Jurkat, Clone E6-1 (cell line): ENCODE data around the gene C20orf144.
A peak's percentile ranks its signal among the peaks of the same experiment; 100 is the strongest.

Experiments
- DNase-seq: peaks from one replicate; pipeline ENCODE4 v3.0.0-alpha.2; 2011; ENCODE audit warnings: low read depth, low spot score
- H3K4me3 ChIP-seq: 2 replicates; pipeline ENCODE4 v1.5.1; 2011; ENCODE audit warnings: mild to moderate bottlenecking, low read length, control low read depth, moderate library complexity

The C20orf144 gene

GRCh38 chr20:33674294-33675135 is 12.4 kb downstream of the C20orf144 start, which contains the start of gene NECAB3:
TSS of gene NECAB3 (minus strand) at chr20:33674428. CDS start at chr20:33674352, 76 bp downstream.
- H3K4me3 ChIP-seq, result no peak within 1 kb of the TSS

DNA sequence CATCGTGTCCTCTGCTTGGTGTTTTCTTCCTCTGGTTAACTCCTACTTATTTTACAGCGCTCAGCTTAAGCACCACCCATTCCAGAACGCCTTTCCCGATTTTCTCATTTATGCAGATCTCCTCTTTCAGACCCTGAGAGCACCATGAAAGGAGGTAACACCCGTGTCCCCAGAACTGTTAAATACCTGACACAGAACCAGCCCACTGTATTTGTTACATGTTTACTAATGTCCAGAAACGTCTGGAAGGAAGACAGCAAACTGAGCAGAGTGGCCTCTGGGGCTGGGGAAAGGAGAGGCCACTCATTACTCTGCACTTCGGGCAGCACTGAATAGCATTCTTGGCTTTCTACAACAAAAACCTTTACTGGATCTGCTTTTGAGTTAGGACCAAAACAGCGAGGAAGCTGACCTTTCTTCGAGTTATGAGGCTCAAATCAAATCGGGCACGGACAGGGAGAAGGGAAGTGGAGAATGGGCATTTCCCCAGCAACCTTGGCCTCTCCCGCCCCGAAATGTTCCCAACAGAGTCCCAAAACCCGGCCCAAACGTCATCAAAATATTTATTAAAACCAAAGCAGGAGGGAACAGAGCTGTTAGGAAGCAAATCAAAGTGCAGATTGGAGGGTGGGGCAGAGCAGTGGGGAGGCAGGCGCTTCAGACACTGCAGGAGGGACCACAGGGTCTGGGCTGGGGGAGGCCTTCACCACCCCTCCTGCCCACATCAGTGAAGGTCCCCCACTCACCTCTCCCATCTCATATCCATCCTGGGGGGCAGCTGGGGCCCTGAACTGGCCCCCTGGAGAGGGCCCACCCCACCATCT is 13.2 kb downstream of the C20orf144 start:
- DNase-seq, result no peak
- H3K4me3 ChIP-seq, result no peak overlapping the region

More at GRCh38 chr20:33674294-33675135, 12.4 kb downstream of the C20orf144 start, which contains the start of gene NECAB3:
- DNase-seq, result no peak

GRCh38 chr20:33676121-33676520 is 14.0 kb downstream of the C20orf144 start:
- DNase-seq, result no peak
- no peak overlapping the region for H3K4me3 ChIP-seq

- DNase-seq, result no peak
- H3K4me3 ChIP-seq, result no peak overlapping the region
These were observed 14.8 kb downstream of the C20orf144 start for GRCh38 chr20:33676652-33677645.

DNA sequence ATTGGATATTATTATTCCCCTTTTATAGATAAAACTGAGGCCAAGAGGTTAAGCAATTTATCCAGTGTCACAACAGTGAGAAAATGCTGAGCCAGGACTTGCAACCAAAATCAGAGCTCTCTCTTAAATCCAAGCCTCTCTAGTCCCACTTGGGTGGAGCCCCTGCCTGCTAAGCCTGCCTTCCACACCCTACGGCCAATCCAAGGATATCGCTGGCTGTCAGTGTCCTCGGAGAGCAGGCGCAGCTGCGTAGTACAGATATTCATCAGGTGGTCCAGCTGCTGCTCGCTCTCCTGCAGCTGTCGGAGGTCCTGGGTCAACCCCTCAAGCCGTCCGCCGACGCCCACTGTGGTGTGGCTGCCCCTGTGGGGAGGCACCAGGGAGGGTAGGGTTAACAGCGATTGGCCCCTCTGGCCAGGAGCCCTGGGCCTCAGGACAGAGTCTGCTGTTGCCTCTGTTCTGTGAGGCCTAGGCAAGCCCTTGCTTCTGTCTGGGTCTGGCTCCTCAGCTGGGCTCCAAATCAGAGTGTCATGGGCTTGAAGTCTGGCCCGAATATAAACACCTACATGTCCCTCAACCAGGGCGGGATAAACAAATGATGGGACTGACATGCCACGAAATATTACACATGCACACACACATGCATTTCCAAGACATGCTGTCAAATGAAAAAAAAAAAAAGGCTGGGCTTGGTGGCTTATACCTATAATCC is 16.0 kb downstream of the C20orf144 start:
- H3K4me3 ChIP-seq, result no peak overlapping the region
- DNase-seq, result no peak

GRCh38 chr20:33679758-33680485 is 17.8 kb downstream of the C20orf144 start:
- no peak for DNase-seq

GRCh38 chr20:33680686-33681085 is 18.6 kb downstream of the C20orf144 start:
- no peak overlapping the region for H3K4me3 ChIP-seq
- DNase-seq, result no peak

More at GRCh38 chr20:33679758-33680485, 17.8 kb downstream of the C20orf144 start:
- H3K4me3 ChIP-seq, result no peak overlapping the region

DNA sequence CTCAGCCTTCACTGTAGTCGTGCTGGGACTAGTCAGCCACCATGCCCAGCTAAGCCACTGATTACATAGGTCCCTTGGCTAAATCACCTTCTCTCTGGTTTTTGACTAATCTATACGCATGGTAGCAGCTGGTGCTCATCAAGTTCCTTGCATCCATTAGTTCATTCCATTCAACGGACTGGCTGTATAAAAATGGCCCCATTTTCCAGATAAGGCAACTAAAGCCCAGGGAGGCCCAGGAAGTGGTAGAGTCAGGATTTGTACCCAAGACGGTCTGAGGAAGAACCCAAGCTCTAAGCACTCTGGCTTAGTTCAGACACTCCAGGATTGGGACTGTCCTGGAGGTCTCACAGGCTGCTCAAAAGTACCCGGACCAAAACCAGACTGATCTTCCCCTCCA is 19.2 kb downstream of the C20orf144 start:
- DNase-seq, result no peak
- H3K4me3 ChIP-seq, result no peak overlapping the region

DNA sequence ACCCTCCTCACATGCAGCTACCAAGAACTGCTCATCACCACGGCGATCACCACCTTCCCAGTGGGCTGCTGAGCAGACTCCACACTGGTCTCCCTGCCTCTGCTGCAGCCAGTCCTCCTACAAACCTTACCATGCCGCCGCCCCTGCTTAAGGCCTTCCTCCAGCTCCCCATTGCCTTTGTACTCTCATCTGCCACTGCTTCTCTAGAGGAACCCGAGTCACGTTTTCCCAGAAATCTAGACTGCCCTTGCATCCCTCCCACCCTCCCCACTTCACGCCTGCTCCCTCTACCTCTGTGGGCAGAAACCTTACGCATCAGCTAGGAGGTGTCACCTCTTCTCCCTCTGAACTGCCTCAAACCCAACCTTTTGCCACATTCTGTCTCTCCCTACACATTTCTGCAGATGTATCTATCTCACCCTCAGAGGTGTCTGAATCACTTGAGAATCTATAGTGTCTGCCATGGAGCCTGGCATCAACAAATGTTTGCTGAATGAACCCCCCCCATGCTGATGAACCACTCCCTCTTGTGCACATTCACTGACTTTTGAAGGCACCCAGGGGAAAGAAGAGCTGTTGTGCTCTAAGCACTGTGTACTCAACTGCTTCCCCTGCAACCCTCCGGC is 19.7 kb downstream of the C20orf144 start:
- DNase-seq, result no peak
- H3K4me3 ChIP-seq, result no peak overlapping the region

GRCh38 chr20:33684533-33685327 is 22.6 kb downstream of the C20orf144 start:
- peak overlapping the region; percentile 59 for H3K4me3 ChIP-seq
- no peak for DNase-seq

GRCh38 chr20:33685328-33686099 is 23.4 kb downstream of the C20orf144 start:
- H3K4me3 ChIP-seq, result peak overlapping the region; percentile 59
- DNase-seq, result no peak

DNA sequence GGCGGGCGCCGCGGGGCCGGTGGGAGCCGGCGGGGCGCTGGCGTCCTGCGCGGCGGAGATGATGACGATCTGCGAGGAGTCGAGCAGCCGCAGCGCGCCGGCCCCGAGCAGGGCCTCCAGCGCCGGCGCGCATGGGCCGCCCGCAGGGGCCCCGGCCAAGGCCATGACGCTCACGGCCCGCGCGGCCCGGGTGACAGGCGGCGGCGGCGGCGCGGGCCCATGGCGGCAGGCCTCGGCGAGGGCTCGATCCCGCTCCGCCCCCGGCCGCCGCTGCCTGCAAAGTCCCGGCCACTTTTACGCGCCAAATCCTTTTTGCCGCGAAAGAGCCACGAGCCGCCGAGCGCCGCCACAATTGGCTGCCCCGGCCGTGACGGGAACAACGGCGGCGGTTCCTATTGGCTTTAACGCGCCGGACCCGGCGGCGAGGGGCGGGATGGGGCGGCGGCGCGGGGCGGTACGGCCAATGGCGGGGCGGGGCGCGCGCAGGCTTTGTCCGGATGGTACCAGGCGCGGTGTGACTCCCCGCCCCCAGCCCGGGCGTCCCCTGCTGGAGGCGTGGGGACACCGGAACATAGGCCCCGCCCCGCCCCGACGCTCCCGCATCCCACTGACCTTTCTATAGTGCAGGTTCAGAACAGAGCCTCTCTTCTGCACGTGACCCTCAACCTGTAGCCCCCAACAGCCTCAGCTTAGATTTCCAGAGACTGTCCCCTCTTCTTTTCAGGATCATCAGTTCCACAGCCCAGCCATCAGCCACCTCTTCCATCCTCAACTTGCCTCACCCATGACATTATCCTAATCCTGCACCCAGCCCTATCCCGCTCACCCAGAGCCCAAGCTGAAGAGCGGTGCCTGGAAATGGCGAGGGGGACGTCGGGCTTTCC is 24.2 kb downstream of the C20orf144 start, which contains the start of gene E2F1:
TSS of gene E2F1 (minus strand) at position 286 of the 884 bp plus-strand sequence. CDS start at position 165, 121 bp downstream.
- peak; percentile 86 for DNase-seq

GRCh38 chr20:33686984-33687366 is 24.8 kb downstream of the C20orf144 start:
- no peak for DNase-seq
- peak overlapping the region; percentile 45 for H3K4me3 ChIP-seq

More for the DNA sequence above, 24.2 kb downstream of the C20orf144 start, which contains the start of gene E2F1:
- H3K4me3 ChIP-seq, result peak within 1 kb of the TSS; percentile 59

DNA sequence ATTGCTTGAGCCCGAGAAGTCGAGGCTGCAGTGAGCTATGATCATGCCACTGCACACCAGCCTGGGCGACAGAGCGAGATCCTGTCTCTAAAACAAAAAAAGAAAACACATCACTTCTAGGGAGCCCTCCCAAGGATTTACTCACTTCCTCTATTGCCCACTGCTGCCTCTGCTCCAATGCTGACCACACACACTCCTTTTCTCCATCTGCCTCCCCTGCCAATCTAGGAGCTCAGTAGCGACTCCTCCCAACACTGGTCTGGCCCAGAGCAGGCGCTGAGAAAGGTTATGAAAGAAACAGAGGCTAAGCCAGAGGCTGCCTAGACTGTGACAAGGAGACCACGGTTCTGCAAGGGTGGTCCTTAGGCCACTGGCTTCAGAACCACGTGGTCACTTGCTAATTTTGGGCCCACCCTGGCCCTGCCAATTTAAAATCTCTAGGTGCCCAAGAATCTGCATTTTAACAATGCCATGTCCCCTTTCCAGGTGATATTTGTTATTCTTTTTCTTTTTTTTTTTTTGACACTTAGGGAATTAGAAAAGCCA is 25.3 kb downstream of the C20orf144 start:
- H3K4me3 ChIP-seq, result no peak overlapping the region
- DNase-seq, result no peak
